ENCODE results near the gene WAC. TPM values are rescaled to one million over a fixed set of nuclear protein-coding genes. Genes with fewer than 3 reads are reported as not detected.

The WAC gene
- total and polyA plus RNA-seq, 9 of the 15 experiments (the other 6 are each of a cell fraction or from before 2014, with no cell fraction given) = 24.8 to 123 (median 78.2) TPM

DNA sequence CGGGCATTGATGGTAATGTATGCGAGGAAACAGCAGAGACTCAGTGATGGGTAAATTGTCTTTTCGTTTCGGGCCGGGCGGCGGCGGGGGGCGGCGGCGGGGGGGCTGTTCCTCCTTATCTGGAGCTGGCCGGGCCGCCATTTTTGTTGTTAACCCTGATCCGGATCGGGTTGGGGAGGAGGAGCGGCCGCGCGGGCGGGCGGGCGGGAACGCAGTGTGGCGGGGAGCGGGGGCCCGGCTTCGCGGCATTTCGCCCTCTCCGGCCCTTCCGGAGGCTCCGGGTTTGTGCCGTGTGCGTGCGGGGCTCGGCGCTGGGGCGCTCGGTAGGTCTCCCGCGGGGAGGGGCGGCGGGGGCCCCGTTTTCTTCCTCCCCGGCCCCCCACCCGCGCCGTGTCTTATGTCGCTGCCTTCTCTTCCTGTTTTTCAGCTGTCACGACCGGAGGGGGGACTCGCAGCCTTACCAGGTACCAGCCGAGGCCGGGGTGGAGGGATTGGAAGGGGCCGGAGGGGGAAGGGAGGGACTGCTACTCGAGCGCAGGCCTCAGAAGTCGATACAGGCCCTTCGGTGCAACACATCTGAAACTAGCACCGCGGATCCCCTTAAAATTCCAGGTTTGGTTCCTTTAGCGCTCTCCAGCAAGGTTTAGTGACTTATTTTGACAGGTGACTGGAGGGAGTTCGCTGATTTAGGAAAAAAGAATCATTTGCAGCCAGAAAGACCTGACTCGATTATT is 820 bp downstream of the WAC start (continued):
- TF ChIP-seq ZNF76 (CRISPR knock-in tag; IDR thresholded peaks at IDR 0.05; ENCODE audit: borderline replicate concordance) (no peak), LARP7 (IDR thresholded peaks at IDR 0.05) (no peak), CSDE1 (IDR thresholded peaks at IDR 0.05) (no peak), PKNOX1 (IDR thresholded peaks at IDR 0.05) (no peak), ZNF444 (CRISPR knock-in tag; IDR thresholded peaks at IDR 0.05) (no peak), ZNF324 (CRISPR knock-in tag; IDR thresholded peaks at IDR 0.05) (no peak), RB1 (IDR thresholded peaks at IDR 0.05; ENCODE audit: low read depth) (peak; percentile 52; the same call in 1 of the 2 replicates), ZNF232 (CRISPR knock-in tag; IDR thresholded peaks at IDR 0.05) (no peak; the same call in 1 of the 2 replicates), ZNF174 (CRISPR knock-in tag; IDR thresholded peaks at IDR 0.05) (no peak), HDAC8 (tag; IDR thresholded peaks at IDR 0.05) (no peak), ZNF717 (CRISPR knock-in tag; IDR thresholded peaks at IDR 0.05) (no peak), TARDBP (IDR thresholded peaks at IDR 0.05) (no peak), KDM2B (CRISPR knock-in tag; IDR thresholded peaks at IDR 0.05) (no peak), RFX5 (IDR thresholded peaks at IDR 0.05; ENCODE audit: low read depth, low read length) (no peak)
- TF ChIP-seq, protein P1, sequence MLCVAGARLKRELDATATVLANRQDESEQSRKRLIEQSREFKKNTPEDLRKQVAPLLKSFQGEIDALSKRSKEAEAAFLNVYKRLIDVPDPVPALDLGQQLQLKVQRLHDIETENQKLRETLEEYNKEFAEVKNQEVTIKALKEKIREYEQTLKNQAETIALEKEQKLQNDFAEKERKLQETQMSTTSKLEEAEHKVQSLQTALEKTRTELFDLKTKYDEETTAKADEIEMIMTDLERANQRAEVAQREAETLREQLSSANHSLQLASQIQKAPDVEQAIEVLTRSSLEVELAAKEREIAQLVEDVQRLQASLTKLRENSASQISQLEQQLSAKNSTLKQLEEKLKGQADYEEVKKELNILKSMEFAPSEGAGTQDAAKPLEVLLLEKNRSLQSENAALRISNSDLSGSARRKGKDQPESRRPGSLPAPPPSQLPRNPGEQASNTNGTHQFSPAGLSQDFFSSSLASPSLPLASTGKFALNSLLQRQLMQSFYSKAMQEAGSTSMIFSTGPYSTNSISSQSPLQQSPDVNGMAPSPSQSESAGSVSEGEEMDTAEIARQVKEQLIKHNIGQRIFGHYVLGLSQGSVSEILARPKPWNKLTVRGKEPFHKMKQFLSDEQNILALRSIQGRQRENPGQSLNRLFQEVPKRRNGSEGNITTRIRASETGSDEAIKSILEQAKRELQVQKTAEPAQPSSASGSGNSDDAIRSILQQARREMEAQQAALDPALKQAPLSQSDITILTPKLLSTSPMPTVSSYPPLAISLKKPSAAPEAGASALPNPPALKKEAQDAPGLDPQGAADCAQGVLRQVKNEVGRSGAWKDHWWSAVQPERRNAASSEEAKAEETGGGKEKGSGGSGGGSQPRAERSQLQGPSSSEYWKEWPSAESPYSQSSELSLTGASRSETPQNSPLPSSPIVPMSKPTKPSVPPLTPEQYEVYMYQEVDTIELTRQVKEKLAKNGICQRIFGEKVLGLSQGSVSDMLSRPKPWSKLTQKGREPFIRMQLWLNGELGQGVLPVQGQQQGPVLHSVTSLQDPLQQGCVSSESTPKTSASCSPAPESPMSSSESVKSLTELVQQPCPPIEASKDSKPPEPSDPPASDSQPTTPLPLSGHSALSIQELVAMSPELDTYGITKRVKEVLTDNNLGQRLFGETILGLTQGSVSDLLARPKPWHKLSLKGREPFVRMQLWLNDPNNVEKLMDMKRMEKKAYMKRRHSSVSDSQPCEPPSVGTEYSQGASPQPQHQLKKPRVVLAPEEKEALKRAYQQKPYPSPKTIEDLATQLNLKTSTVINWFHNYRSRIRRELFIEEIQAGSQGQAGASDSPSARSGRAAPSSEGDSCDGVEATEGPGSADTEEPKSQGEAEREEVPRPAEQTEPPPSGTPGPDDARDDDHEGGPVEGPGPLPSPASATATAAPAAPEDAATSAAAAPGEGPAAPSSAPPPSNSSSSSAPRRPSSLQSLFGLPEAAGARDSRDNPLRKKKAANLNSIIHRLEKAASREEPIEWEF (CRISPR knock-in tag; IDR thresholded peaks at IDR 0.05) = no peak
- TF ChIP-seq, protein P2, sequence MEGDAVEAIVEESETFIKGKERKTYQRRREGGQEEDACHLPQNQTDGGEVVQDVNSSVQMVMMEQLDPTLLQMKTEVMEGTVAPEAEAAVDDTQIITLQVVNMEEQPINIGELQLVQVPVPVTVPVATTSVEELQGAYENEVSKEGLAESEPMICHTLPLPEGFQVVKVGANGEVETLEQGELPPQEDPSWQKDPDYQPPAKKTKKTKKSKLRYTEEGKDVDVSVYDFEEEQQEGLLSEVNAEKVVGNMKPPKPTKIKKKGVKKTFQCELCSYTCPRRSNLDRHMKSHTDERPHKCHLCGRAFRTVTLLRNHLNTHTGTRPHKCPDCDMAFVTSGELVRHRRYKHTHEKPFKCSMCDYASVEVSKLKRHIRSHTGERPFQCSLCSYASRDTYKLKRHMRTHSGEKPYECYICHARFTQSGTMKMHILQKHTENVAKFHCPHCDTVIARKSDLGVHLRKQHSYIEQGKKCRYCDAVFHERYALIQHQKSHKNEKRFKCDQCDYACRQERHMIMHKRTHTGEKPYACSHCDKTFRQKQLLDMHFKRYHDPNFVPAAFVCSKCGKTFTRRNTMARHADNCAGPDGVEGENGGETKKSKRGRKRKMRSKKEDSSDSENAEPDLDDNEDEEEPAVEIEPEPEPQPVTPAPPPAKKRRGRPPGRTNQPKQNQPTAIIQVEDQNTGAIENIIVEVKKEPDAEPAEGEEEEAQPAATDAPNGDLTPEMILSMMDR (IDR thresholded peaks at IDR 0.05 in 2 of 3, conservative IDR thresholded peaks at IDR 0.05 in 1 of 3; ENCODE audit: insufficient read depth in 2 of 3, low read depth in 1 of 3, low read length in 3 of 3) = no peak
- TF ChIP-seq, protein P3, sequence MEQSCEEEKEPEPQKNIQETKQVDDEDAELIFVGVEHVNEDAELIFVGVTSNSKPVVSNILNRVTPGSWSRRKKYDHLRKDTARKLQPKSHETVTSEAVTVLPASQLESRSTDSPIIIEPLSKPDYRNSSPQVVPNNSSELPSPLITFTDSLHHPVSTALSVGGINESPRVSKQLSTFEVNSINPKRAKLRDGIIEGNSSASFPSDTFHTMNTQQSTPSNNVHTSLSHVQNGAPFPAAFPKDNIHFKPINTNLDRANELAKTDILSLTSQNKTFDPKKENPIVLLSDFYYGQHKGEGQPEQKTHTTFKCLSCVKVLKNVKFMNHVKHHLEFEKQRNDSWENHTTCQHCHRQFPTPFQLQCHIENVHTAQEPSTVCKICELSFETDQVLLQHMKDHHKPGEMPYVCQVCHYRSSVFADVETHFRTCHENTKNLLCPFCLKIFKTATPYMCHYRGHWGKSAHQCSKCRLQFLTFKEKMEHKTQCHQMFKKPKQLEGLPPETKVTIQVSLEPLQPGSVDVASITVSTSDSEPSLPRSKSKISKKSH (CRISPR knock-in tag; IDR thresholded peaks at IDR 0.05) = no peak
- TF ChIP-seq, protein P4, sequence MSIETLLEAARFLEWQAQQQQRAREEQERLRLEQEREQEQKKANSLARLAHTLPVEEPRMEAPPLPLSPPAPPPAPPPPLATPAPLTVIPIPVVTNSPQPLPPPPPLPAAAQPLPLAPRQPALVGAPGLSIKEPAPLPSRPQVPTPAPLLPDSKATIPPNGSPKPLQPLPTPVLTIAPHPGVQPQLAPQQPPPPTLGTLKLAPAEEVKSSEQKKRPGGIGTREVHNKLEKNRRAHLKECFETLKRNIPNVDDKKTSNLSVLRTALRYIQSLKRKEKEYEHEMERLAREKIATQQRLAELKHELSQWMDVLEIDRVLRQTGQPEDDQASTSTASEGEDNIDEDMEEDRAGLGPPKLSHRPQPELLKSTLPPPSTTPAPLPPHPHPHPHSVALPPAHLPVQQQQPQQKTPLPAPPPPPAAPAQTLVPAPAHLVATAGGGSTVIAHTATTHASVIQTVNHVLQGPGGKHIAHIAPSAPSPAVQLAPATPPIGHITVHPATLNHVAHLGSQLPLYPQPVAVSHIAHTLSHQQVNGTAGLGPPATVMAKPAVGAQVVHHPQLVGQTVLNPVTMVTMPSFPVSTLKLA (conservative IDR thresholded peaks at IDR 0.05) = peak in 1 of 2 experiments; percentile 47; a peak in 1 of 4 replicates

All from K562 (cell line).